NCI-H526 treated with DMSO at 0.1 percent for 48 hours (cell line): ENCODE results near the gene KCTD8.
A peak's percentile ranks its signal among the peaks of the same experiment; 100 is the strongest.

Source experiments
- DNase-seq: peaks from one replicate; lab custom pipeline; 2025; lab: John Stamatoyannopoulos, UW

KCTD8 gene

DNA sequence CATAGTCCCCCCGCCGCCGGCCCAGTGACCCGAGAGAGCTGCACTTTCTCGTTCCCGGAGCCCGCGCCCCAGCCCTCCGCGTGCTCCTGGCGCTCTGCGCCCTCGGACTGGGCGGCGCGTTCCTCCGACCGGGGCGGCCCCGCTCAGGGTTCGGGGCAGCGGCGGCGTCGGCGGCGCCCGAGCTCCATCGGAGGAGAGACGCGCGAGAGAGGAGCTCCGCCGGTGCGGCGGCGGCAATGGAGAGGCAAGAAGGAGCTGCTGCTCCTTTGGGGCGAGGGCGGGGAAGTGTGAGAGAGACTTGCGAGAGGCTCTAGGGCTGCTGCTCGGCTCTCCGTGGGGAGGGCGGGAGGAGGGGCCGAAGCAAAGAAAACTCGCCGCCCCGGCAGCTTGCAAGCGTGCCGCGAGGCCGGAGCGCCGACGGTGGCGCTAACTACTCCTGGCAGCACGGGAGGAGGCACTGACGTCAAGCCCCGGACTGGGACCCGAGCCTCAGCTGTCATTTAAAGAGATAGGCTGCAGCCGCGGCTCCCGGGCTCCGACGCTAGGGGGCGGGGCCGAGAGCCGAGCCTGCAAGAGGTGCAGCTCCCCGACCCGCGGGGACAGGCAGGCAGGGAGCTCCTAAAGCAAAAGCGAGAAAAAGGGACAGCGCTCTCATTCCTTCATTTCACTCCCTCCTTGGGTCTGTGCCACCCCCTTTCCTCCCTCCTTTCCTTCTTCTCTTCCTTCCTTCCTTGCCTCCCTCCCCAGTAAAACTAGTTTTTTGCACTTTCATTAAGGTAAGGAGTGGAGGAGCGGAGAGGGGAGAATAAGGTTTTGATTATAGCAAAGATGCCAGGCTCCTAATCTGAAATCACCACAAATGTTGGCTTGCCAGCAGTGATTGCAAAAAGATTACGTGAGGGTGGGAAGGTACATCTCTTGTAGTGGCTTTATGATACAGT lies at the start of gene KCTD8:
Gene KCTD8 (minus strand): TSS at position 289 of the 941 bp plus-strand sequence.
- DNase-seq, result peak; percentile 56

- no peak for DNase-seq
Observed at GRCh38 chr4:44494810-44495701, 46.4 kb upstream of the KCTD8 start.

DNA sequence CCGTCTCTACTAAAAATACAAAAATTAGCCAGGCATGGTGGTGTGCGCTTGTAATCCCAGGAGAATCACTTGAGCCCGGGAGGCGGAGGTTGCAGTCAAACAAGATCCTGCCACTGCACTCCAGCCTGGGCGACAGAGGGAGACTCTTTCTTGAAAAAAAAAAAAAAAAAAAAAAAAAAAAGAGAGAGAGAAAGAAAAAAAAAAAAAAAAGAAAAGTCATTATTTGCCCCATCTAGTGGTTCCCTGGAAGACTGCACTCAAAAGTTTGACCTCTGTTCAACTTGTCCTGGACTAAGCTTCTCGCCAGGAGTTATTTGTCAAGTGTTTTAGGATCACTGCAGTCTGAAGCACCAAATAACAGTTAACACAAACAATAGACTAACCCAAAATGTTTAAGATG lies 45.3 kb upstream of the KCTD8 start:
- no peak for DNase-seq

DNA sequence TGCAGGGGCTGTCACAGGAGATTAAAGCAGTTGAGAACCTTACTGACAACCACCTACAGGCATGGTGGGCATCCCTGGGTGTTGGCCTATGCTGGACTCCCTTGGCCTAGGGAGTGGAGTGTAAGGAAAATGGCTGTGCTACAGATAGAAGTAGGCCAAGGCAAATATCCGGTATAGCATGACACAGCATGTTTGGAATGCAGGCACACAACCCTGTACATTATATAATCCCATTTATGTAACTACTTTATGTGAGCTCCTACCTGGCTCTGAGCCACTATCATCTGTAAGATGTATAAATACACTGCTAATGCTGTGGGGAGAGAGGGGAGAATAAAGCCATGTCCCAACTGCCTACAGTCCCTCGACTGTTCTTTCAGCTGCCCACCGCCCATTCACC lies 38.7 kb upstream of the KCTD8 start:
- DNase-seq, result no peak

- DNase-seq, result no peak
Observed at GRCh38 chr4:44479731-44480130, 31.1 kb upstream of the KCTD8 start.

DNA sequence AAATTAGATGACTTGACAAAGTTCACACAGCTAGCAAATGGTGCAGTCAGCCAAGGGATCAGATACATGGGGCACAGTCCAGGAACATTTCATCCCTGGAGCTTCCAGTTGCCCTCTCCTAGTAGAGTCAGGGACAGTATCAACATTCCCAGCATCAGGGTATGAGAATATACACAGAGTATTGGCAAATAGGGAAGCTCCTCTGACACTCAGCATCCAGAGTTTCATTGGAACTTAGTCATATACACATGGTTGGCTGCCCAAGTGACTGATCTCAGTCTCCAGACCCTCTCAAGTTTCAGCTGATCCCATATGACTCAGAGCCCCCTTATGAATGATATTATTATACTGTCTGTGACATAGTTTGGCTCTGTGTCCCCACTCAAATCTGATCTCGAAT lies 13.7 kb upstream of the KCTD8 start:
- no peak for DNase-seq

GRCh38 chr4:44447563-44448504 lies 775 bp downstream of the KCTD8 start:
- DNase-seq, result no peak

DNA sequence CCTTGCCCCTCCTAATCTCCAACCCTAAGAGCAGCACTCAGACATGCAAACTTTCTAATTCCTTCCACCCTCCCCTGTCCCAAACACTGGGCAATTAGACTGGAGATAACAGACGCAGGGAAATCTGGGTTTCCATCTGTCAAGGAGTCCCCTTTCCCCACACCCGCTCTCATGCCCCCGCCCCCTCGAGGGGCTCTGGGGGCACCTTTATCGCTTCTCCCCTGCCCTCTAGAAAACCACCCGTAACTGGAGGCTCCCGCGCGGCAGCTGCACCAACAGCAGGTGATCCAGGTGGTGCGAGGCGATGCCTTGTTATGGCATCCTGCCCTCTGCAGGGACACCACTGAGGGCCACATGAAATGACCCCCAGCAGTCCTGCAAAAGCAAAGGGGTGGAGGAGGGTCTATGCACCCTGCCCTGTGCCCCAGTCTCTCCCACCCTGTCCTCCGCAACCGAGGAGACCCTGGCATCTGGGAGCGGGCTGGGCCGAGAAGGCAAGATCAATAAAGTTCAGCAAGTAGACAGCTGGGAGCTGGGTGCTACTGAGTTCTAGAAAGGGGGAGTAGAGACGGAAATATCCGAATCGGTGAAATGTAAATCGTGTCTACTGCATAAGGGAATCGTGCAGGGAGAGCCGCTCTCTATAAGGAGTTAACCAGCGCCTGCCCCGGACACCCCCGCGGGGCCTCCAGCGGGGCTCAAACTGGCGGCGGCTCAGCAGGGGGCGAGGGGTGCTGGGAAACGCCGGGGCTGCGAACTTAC lies 1.6 kb downstream of the KCTD8 start:
- DNase-seq, result no peak

DNA sequence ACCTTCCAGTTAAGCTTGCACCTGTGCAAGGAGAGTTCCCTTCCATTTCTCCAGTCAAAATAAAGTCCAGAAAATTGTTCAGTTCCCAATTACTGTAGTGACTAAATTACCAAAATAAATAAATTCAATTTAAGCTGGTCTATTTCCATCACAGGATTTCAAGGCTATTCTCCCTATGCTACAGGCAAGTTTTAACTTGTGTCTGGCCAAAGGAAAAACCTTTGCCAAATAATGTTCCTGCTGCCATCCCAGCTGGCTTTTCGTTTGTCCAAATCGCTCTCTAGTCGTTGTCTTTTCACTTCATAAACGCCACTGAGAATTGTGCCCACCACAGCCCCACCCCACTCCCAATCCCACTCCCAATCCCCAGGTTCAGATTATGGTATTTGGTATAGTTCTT lies 2.4 kb downstream of the KCTD8 start:
- DNase-seq, result no peak

- no peak for DNase-seq
Observed at GRCh38 chr4:44438687-44439086, 9.9 kb downstream of the KCTD8 start.

- no peak for DNase-seq
Observed at GRCh38 chr4:44434247-44434646, 14.4 kb downstream of the KCTD8 start.

DNA sequence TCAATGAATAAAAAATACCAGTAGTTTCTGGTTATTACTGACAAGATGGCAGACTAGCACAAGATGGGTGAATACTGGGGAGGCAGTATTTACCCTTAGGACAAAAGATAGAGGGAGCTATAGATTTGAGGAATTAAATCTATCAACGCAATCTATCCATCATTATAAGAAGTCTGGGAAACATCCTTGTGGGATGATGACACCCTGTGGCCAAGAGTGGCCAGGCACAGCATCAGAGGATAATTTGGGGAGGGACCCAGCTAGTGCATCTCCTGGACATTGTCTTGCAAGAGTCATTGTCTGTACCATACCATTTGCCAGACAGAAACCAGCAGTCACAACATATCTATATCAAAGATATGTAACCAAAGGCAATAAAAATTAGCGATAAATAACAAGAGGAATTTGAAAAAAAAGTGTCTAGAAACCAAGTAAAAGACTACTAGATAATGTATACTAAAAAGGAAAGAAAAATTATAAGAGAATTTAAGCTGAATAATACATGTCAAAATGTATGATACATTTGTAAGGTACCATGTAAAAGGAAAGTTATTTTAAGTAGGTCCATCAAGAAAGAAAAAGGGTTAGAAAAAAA lies 22.9 kb downstream of the KCTD8 start:
- DNase-seq, result peak; percentile 6

GRCh38 chr4:44422912-44423311 lies 25.7 kb downstream of the KCTD8 start:
- DNase-seq, result no peak

GRCh38 chr4:44421330-44422065 lies 27.1 kb downstream of the KCTD8 start:
- no peak for DNase-seq

DNA sequence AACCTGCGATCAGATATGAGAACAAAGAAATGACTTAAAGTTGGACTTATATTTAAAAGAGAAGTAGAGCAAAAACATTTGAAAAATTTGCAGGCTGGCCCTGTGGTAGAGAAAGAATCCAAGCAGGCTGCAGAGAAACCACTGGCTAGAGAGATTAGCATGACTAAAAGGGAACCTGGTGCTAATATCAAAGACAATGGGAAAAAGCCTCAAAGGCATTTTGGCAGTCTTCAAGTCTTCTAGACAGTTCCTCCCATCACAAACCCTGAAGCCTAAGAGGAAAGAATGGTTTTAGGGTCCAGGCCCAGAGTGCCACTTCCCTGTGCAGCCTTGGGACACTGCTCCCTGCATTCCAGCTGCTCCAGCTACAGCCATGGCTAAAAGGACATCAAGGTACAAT lies 33.4 kb downstream of the KCTD8 start:
- no peak for DNase-seq

- DNase-seq, result no peak
Observed at GRCh38 chr4:44368413-44369167, 80.0 kb downstream of the KCTD8 start.

DNA sequence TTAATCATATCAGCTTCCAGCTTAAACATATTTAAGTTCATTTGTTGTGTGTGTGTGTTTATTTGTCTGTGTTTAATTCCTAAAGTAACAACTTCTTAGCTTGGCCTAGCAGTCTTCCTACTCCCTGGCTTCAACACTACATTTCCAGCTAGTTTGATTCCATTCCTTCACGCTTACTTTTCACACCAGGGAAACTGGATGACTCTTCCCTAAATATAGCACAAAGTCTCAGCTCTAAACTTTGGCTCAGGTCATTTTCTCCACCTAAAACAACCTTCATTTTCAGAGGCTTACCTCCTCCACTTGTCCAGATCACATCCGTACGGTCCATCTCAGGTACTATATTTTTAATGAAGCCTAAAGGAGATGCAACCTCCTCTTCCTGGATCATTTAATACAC lies 94.4 kb downstream of the KCTD8 start:
- DNase-seq, result no peak

GRCh38 chr4:44351069-44351468 lies 97.5 kb downstream of the KCTD8 start:
- DNase-seq, result no peak

GRCh38 chr4:44342800-44343199 lies 105.8 kb downstream of the KCTD8 start:
- no peak for DNase-seq
